Smooth muscle cell of the brain vasculature (primary cell): ENCODE results near the gene MYH10.
"Not testable (repeated sequence)": the region's sequence is repeated elsewhere in the genome, so short reads cannot be mapped to it uniquely, and the experiment has no call there.

Experiments used
- DNase-seq: peaks from one replicate; pipeline ENCODE4 v3.0.0-alpha.2; 2012; ENCODE audit warnings: low read depth, low spot score

The MYH10 gene

DNA sequence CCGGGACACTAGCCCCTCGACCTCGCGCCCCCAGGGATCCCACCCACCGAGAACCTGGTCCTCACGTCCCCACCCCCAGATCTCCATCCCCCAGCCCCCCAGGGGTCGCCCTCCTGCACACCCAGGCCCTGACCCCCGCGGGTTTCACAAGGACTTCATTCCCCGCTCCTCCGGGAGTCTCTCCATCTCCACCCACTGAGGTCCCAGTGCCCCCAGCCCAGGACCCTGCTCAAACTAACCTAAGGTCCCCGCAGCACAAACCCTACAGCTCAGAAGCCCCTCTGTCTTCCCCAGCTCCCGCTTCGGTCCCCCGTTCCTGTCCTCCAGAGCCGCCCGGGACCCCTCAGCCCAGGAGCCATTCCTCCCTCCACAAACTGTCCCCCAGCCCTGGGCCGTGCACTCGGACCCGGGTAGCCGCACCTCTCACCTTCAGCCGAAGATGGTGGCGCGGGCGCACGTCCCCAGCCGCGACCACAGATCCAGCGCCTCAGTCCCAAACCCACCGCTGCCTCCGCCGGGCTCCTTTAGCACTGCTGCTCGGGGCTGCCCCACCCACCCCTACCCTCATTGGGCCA lies at the start of gene MYH10:
MYH10 (minus strand) TSS at position 499 of the 575 bp plus-strand sequence. CDS start 7,479 bp downstream, outside the sequence.
- DNase-seq = no peak

DNA sequence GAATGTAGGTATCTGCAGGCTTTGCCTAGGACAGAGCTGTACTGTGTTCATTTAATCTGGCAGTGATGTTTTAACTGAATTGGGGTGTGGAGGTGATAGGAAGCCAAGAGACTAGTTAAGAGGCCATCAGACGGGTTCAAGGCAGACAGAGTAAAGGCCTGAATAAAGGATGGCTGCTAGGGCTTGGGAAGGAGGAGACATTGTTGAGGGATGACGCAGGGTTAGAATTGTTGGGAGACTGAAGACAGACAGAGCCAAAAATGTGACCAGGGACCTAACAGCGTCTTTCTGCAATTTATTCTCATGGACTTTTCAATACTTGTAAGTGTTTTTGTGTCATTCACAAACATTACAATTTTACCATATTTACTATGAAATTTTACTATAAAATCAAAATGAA lies 48.6 kb upstream of the MYH10 start:
- DNase-seq = no peak

DNA sequence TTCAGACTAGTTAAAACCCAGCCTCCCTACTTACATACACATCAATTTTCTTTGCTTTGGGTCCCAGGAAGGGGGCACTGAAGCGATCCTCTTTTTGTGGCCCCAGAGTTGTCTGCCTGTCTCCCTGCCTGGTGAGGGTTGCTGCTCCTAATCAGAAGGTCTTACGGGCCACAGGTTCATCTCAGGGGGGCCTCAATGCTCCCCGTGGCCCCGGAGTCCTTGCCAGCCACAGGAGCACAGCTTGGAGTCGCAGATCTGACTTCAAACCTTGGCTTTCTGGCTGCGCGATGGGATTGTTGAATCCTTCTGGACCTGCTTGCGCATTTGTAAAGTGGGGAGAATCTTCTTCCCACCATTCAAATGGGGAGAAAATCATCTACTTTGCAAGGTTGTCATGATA lies 44.8 kb upstream of the MYH10 start:
- no peak for DNase-seq

DNA sequence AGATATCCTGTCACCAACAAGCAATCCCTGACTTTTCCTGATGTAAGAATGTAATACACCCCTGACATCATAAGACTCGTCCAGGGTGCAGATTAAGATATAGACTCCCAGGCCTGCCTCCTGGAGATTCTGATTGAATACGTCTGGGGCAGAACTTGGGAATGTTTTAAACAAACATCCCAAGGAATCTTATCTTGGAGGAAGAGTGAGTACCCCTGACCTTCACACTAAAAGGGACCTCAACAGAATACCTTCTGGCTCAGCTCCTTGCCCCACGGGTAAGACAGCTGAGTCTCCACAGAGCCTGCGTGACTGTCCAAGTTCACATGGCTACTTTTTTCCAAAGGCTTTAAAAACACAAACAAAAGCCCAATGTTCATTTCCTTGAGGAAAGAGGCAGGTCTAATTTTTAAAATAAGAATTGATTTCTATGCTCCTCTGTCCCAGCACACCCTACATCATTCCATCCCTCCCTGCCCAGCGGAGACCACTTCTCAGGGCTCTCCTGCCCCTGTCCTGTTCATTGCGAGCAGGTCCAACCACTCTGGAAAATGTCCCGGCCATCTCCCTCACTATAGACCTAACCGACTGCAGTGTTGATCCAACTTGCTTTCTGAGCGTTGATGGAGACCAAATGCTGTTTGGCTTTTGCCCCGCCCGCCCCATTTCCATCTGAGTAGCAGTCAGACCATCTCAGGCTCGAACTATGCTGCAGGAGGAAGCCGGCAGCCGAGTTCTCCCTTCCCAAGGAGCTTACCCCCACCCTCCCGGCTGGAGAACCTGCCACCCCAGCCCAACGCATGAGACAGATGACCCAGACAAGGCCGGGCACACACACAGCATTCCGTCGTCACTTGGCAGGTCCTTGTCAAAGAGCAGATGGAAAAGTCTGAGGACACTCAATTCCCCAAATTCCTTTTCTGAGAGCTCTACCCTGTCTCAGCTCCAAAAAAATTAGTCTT lies 44.1 kb upstream of the MYH10 start:
- no peak for DNase-seq

DNA sequence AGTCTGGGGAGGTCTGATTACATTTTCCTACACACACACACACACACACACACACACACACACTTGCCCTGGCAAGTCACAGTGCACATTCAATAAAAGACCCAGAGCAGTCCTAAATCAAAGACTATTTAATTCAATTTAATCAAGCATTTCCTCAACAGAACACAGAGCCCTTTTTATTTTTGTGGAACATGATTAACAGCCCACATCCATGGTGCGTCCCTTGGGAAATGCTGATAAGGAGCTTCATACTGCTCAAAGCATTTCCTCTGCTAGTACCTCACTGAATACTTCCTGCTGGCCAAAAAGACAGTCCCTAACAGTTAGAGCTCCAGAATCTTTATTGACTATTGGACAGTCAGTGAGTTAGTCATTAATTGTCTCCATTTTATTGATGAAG lies 43.1 kb upstream of the MYH10 start:
- DNase-seq = no peak

DNA sequence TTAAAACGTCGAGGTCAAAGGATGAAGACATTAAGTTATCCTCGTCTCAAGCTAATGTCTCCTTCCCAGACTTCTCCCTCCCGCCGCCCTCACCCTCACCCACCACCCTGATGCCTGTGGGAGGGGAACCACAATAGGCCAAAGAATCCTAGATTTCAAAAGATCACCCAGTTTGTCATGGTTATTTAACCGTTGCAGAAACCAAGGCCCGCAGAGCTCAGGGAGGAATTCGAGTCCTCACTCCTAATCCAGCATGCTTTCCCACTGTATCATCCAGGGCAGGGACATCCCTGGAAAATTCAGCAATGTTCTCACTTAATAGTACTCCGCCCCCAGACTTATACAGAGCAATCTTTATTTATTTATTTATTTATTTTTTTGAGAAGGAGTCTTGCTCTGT lies 41.8 kb upstream of the MYH10 start:
- no peak for DNase-seq

DNA sequence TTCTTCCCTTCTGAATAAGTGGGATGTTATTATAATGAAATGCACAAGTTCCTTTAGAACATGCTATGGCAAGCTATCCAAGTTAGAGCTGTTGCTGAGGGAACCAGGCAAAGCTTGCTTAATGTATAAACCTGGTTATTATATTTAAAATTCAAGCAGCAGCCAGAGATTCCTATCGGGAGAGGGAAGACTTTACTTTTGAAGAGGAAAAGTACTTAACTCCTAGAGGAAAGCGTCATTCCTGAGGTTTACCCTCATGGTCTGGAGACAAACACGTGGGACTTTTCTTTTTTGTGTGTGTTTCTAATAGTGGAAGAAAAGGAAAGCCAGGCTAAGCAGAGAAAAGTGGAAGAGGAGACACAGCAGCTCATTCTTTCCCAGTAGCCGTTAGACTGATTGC lies 39.9 kb upstream of the MYH10 start:
- no peak for DNase-seq

DNA sequence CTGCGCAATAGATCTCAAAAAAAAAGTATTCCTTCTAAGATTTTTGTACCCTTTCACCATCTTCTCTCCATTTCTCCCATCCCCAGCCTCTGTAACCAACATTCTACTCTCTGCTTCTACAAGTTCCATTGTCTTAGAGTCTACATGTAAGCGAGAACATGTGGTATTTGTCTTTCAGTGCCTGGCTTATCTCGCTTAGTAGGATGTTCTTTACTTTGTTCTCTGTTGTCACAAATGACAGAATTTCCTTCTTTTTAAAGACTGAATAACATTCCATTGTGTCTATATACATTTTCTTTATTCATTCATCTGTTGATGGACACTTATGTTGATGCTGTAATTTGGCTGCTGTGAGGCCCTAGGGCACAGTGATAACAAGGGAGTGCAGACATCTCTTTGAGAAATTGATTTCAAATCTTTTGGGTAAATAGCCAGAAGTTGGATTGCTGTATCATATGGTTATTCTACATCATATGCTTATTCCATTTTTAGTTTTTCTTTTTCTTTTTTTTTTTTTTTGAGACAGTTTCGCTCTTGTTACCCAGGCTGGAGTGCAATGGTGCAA lies 37.7 kb upstream of the MYH10 start:
- DNase-seq = no peak

DNA sequence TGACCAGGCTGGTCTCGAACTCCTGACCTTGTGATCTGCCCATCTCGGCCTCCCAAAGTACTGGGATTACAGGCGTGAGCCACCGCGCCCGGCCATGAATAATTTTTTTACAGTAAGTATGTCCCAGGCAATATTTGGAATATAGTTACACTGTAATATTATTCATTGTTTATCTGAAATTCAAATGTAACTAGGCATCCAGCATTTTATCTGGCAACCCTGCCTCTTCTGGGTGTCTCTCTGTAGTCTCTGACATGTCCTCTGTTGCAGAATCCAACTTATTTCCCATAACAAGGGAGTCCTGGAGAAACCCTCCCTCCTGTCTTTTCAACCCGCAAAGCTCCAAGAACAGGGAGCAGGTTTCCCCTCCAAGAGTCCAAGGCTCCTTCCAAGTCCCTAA lies 36.9 kb upstream of the MYH10 start:
- no peak for DNase-seq

DNA sequence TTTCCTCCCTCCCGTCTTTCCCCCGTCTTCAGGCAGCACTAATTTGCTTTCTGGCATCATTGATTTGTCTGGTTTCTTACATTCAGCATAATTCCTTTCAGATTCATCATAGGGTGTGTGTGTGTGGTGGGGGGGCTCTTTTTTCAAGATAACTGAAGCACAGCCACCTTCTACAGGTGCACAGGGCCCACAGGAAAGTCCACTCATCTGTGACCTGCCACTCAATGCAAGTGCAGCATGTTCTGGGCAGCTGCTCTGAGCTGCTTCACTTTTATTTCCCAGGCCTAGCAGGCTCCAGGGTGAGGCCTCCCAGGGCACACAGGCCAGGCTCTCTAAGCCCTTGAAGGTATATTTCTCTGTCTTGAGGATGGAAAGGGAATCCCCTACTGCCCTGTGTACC lies 35.2 kb upstream of the MYH10 start:
- DNase-seq = no peak

DNA sequence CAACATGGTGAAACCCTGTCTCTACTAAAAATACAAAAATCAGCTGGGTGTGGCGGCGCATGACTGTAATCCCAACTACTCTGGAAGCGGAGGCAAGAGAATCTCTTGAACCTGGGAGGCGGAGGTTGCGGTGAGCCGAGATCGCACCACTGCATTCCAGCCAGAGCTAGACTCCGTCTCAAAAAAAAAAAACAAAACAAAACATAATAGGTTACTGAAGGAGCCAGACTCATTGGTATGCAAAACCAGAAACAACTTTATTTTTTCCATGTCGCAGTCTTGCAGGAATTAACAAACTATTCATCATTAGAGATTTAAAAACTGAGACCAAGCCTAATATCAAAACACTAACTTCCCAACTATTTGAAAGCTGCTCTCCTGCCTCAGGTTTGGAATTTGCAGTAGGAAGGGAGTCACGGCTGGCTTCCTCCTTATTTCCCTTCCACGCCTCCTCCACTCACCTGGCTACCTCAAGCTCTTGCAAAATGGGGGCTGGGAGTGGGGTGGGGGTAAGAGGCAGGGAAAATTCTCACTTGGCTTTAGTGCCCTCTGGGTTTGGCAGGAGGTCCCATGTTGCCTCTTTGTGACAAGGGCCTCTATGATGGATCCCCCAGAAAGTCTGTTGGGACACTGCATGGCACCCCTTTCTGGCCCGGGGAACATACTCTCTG lies 34.1 kb upstream of the MYH10 start:
- DNase-seq = no peak

DNA sequence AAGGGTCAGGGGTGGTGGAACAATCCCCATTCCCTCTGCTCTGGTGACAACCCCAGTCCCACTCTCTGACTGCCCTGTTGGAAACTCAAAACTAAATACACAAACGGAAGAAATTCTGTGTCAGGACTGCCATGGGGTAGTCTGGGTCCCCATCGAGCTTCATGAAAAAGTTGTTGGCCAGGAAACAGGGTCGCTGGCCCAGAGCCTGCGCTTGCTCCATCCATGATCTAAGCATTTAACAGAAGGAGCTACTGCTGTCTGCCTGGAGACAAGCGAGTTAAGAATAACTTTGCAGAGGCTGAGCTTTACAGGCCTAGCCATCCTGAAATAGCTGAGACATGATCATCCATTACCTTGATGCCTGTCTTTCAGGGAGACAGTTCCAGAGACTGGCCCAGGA lies 32.4 kb upstream of the MYH10 start:
- no peak for DNase-seq

DNA sequence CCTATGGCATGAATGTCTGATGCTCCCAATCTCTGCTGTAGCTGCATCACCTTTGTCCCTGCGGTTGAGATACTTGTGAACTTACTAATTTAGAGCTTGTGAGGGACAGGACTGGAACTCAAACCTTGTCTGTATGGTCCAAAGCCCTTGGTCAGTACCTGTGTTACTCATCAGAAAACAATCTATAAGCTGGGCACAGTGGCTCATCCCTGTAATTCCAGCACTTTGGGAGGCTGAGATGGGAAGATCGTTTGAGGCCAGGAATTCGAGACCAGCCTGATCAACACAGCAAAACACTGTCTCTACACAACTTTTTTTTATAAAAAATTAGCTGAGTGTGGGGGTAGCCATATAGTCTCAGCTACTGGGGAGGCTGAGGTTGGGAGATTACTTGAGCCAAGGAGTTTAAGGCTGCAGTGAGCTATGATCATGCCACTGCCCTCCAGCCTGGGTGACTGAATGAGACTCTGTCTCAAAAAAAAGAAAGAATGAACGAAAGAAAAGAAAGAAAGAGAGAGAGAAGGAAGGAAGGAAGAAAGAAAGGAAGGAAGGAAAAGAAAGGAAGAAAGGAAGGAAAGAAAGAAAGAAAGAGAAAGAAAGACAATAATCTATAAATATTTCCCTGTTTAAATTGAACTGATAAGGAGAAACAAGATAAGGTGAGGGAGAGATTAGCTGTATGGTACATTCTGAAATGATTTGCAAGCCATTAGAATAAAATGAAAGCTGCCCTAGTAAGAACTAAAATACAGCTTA lies 31.7 kb upstream of the MYH10 start:
- no peak for DNase-seq

DNA sequence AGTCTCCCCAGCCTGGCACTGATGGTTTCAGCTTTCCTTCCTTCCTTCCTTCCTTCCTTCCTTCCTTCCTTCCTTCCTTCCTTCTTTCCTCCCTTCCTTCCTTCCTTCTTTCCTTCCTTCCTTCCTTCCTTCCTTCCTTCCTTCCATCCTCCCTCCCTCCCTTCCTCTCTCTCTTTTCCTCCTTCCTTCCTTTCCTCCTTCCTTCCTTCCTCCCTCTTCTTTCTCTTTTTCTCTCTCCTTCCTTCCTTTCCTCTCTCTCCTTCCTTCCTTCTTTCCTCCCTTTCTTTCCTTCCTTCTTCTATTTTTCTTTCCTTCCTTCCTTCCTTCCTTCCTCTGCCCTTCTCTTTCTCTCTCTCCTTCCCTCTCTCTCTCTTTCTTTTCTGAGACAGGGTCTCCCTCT lies 30.2 kb upstream of the MYH10 start:
- DNase-seq = not testable (repeated sequence)

DNA sequence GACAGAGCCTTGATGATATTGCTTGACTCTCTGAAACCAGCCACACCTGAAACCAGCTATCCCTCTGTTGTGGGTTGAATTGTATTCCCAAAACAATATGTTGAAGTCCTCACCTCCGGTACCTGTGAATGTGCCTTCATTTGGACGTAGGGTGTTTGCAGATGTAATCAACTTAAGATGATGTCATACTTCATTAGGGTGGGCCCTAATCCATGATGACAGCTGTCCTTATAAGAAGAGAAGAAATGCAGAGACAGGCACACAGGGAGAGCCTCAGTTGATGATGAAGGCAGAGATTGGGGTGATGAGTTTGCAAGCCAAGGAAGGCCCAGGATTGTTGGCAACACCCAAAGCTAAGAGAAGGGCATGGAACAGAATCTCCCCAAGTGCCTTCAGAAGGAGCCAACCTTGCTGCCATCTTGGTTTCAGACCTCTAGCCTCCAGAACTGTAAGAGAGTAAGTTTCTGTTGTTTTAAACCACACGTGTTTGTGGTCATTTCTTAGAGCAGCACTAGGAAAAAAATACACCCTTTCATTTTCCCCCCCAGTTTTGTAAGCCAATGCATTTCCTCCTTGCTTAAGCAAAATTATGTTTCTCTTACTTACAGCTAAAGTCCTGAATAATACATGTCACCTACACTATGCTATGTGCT lies 29.4 kb upstream of the MYH10 start:
- no peak for DNase-seq

DNA sequence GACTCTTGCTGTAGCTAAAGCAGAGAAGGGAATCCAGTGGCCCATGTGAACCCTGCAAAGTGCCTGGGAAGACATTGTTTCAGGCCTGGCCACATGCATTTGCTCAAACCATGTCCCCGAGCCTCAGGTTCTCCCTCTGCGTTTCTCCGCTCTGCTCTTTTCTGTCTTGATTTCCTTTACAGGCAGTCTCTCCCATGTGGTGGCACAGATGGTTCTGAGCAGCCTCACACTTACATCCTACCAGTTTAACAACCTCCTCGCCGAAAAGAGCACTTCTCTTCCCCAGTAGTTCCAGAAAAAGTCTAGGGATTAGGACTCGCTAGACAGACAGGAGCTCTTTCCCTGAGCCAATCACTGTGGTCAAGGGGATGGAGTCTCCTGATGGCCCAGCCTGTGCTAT lies 28.3 kb upstream of the MYH10 start:
- DNase-seq = no peak

DNA sequence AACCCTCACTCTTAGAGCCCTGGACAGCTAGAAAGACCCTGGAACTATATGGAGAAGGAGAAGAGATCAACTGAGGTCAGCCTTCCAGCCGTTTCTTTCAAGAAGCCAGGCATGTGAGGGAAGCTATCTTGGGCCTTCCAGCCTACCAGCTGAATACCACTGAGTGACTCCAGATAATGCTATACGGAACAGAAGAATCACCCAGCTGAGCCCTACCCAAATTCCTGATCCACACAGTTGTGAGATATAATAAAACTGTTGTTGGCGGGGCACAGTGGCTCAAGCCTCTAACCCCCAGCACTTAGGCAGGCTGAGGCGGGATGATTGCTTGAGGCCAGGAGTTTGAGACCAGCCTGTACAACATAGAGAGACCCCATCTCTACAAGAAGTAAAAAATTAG lies 26.2 kb upstream of the MYH10 start:
- no peak for DNase-seq

DNA sequence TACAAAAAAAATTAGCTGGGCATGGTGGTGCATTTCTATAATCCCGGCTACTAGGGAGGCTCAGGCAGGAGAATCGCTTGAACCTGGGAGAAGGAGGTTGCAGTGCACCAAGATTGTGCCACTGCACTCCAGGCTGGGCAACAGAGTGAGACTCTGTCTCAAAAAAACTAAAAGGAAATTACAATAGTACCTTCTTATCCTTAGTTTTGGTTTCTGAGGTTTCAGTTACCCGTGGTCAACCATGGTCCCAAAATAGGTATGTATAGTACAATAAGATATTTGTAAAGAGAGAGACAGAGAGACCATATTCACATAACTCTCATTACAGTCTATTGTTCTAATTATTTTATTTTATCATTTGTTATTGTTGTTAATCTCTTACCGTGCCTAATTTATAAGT lies 24.3 kb upstream of the MYH10 start:
- DNase-seq = no peak

DNA sequence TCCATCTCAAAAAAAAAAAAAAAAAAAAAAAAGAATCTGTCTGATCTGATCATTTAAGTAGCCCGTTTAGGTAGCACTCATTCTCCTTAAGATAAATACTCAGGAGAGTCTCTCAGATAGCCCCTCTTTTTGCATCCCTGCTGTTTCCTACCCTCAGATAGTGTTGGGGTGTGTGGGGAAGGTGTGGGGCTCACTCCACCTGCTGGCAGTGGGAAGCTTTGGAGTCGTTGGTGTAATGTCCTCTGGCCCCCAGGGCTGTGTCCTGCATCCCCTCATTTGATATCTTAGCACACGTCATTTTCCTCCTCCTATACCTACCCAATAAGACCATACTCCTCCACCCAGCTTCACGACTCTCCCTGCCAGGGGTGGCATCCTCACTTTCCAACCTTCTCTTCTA lies 20.5 kb upstream of the MYH10 start:
- DNase-seq = no peak

DNA sequence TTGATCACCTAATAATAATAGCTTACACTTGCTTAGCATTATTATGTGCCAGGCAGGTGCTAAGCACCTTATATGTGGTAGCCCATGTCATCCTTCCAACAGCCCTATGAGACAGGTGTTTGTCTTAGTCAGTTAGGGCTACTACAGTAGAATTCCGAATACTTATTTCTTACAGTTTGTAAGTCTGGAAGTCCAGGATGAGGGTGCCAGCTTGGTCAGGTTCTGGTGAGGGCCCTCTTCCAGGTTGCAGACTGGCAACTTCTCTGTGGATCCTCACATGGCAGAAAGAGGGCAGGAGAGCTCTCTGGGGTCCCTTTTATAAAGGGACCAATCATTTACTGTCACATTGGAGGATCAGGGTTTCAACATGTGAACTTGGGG lies 19.6 kb upstream of the MYH10 start:
- no peak for DNase-seq
